Neural progenitor cell (in vitro differentiated cells): ENCODE data around the gene KAZN.

Experiments
- EZH2 ChIP-seq: fragments of 200-600 bp; sonication (generic); IDR thresholded peaks from 2 replicates; pipeline ENCODE4 v1.6.1; 2017; ENCODE audit warnings: antibody characterized with exemption, mild to moderate bottlenecking, moderate library complexity
- TF ChIP-seq, protein P1 (sequence below): fragments of 200-600 bp; sonication (generic); IDR thresholded peaks from 2 replicates; pipeline ENCODE4 v1.5.1; 2017; ENCODE audit warnings: antibody characterized with exemption, mild to moderate bottlenecking

GRCh38 chr1:15120251-15120945, 521.9 kb downstream of the KAZN start:
- TF ChIP-seq, protein P1, sequence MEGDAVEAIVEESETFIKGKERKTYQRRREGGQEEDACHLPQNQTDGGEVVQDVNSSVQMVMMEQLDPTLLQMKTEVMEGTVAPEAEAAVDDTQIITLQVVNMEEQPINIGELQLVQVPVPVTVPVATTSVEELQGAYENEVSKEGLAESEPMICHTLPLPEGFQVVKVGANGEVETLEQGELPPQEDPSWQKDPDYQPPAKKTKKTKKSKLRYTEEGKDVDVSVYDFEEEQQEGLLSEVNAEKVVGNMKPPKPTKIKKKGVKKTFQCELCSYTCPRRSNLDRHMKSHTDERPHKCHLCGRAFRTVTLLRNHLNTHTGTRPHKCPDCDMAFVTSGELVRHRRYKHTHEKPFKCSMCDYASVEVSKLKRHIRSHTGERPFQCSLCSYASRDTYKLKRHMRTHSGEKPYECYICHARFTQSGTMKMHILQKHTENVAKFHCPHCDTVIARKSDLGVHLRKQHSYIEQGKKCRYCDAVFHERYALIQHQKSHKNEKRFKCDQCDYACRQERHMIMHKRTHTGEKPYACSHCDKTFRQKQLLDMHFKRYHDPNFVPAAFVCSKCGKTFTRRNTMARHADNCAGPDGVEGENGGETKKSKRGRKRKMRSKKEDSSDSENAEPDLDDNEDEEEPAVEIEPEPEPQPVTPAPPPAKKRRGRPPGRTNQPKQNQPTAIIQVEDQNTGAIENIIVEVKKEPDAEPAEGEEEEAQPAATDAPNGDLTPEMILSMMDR, result no peak
- no peak for TF ChIP-seq EZH2
